KMS-11 (cell line): ENCODE measurements around the gene SPATA12.

Source experiments
- H2AFZ ChIP-seq: fragments of 200-600 bp; sonication (generic); 2 replicates; pipeline ENCODE4 v1.6.1; 2016; ENCODE audit warnings: antibody characterized with exemption, mixed run types, low read depth
- H3K27ac ChIP-seq: fragments of 200-600 bp; sonication (generic); 2 replicates; pipeline ENCODE4 v1.6.1; 2016; ENCODE audit warnings: mild to moderate bottlenecking, mixed run types
- H3K27me3 ChIP-seq: fragments of 200-600 bp; sonication (generic); 2 replicates; pipeline ENCODE4 v1.6.1; 2017; ENCODE audit warnings: mild to moderate bottlenecking, low read depth, mixed run types, moderate library complexity; ENCODE audit not compliant: insufficient read depth
- H3K36me3 ChIP-seq: fragments of 200-600 bp; sonication (generic); 2 replicates; pipeline ENCODE4 v1.6.1; 2017; ENCODE audit warnings: mild to moderate bottlenecking, mixed run types; ENCODE audit not compliant: insufficient read depth
- H3K4me1 ChIP-seq: fragments of 200-600 bp; sonication (generic); 2 replicates; pipeline ENCODE4 v1.6.1; 2016; ENCODE audit warnings: mild to moderate bottlenecking, low read depth, mixed run types; ENCODE audit not compliant: poor library complexity, severe bottlenecking
- H3K4me2 ChIP-seq: fragments of 200-600 bp; sonication (generic); 2 replicates; pipeline ENCODE4 v1.7.0; 2016; ENCODE audit warnings: mild to moderate bottlenecking, mixed run types
- H3K4me3 ChIP-seq: fragments of 200-600 bp; sonication (generic); IDR thresholded peaks from 2 replicates; pipeline ENCODE4 v1.6.1; 2017; ENCODE audit warnings: low read depth, low read length, mixed read lengths; ENCODE audit not compliant: insufficient read depth
- H3K79me2 ChIP-seq: fragments of 200-600 bp; sonication (generic); 2 replicates; pipeline ENCODE4 v1.6.1; 2016; ENCODE audit warnings: low read depth, mixed run types; ENCODE audit not compliant: insufficient read depth
- H3K9ac ChIP-seq: fragments of 200-600 bp; sonication (generic); 2 replicates; pipeline ENCODE4 v1.6.1; 2016; ENCODE audit warnings: mild to moderate bottlenecking, mixed run types
- H4K20me1 ChIP-seq: fragments of 200-600 bp; sonication (generic); 2 replicates; pipeline ENCODE4 v1.6.1; 2016; ENCODE audit warnings: mild to moderate bottlenecking, mixed run types; ENCODE audit not compliant: insufficient read depth
- CTCF ChIP-seq: fragments of 200-600 bp; sonication (generic); conservative IDR thresholded peaks from 2 replicates; pipeline ENCODE4 v1.6.1; 2017; ENCODE audit warnings: low read depth, mild to moderate bottlenecking, antibody characterized with exemption, low read length, moderate library complexity, mixed read lengths

The SPATA12 gene

GRCh38 chr3:57086201-57086600, 25.7 kb downstream of the SPATA12 start:
- H3K27me3 ChIP-seq, result no peaks in the 10 kb centered on the region
- H3K4me2 ChIP-seq, result no peak overlapping the region
- no peak overlapping the region for H3K9ac ChIP-seq
- H3K27ac ChIP-seq, result no peak overlapping the region
- no peak for TF ChIP-seq CTCF
- no peaks in the 10 kb centered on the region for H3K79me2 ChIP-seq
- no peaks in the 10 kb centered on the region for H3K4me1 ChIP-seq
- no peak overlapping the region for H3K4me3 ChIP-seq
- no peaks in the 10 kb centered on the region for H3K36me3 ChIP-seq
- H4K20me1 ChIP-seq, result no peaks in the 10 kb centered on the region
- H2AFZ ChIP-seq, result no peak overlapping the region

GRCh38 chr3:57087361-57088092, 27.1 kb downstream of the SPATA12 start:
- no peaks in the 10 kb centered on the region for H3K36me3 ChIP-seq
- no peak overlapping the region for H3K27ac ChIP-seq
- no peaks in the 10 kb centered on the region for H3K4me1 ChIP-seq
- no peak for TF ChIP-seq CTCF
- H3K27me3 ChIP-seq, result no peaks in the 10 kb centered on the region
- no peaks in the 10 kb centered on the region for H4K20me1 ChIP-seq
- H3K4me3 ChIP-seq, result no peak overlapping the region
- no peaks in the 10 kb centered on the region for H3K79me2 ChIP-seq
- no peak overlapping the region for H2AFZ ChIP-seq
- no peak overlapping the region for H3K9ac ChIP-seq
- no peak overlapping the region for H3K4me2 ChIP-seq

- no peaks in the 10 kb centered on the region for H3K79me2 ChIP-seq
- TF ChIP-seq CTCF, result no peak
- no peaks in the 10 kb centered on the region for H4K20me1 ChIP-seq
- no peak overlapping the region for H3K9ac ChIP-seq
- no peak overlapping the region for H3K27ac ChIP-seq
- no peak overlapping the region for H3K4me2 ChIP-seq
- H2AFZ ChIP-seq, result no peak overlapping the region
- H3K4me3 ChIP-seq, result no peak overlapping the region
- no peaks in the 10 kb centered on the region for H3K36me3 ChIP-seq
- H3K27me3 ChIP-seq, result no peaks in the 10 kb centered on the region
- H3K4me1 ChIP-seq, result no peaks in the 10 kb centered on the region
These were observed 28.0 kb downstream of the SPATA12 start for GRCh38 chr3:57088503-57088902.

- no peak overlapping the region for H3K4me3 ChIP-seq
- no peak overlapping the region for H3K4me2 ChIP-seq
- H3K4me1 ChIP-seq, result no peaks in the 10 kb centered on the region
- H3K79me2 ChIP-seq, result no peaks in the 10 kb centered on the region
- H2AFZ ChIP-seq, result no peak overlapping the region
- H3K27me3 ChIP-seq, result no peaks in the 10 kb centered on the region
- no peaks in the 10 kb centered on the region for H3K36me3 ChIP-seq
- H4K20me1 ChIP-seq, result no peaks in the 10 kb centered on the region
- H3K9ac ChIP-seq, result no peak overlapping the region
- no peak overlapping the region for H3K27ac ChIP-seq
- TF ChIP-seq CTCF, result no peak
These were observed 28.6 kb downstream of the SPATA12 start for GRCh38 chr3:57089043-57089442.
